Hepatocyte (in vitro differentiated cells): ENCODE data around the gene ZNF302. TPM values are rescaled to one million over a fixed set of nuclear protein-coding genes. Genes with fewer than 3 reads are reported as not detected.
A peak's percentile ranks its signal among the peaks of the same experiment; 100 is the strongest.
"Not testable (repeated sequence)": the region's sequence is repeated elsewhere in the genome, so short reads cannot be mapped to it uniquely, and the experiment has no call there.

Source experiments
- DNase-seq: peaks from one replicate; pipeline ENCODE4 v3.0.0-alpha.2; 2016; ENCODE audit warnings: low spot score
- H2AFZ ChIP-seq: fragments of 200-600 bp; sonication (generic); 2 replicates; pipeline ENCODE4 v1.6.0; 2016; ENCODE audit warnings: antibody characterized with exemption, mild to moderate bottlenecking
- H3K27ac ChIP-seq: fragments of 200-600 bp; sonication (generic); 2 replicates; pipeline ENCODE4 v1.5.1; 2016; ENCODE audit warnings: mild to moderate bottlenecking
- H3K27me3 ChIP-seq: fragments of 200-600 bp; sonication (generic); 2 replicates; pipeline ENCODE4 v1.6.1; 2016
- H3K36me3 ChIP-seq: fragments of 200-600 bp; sonication (generic); replicated peaks from 2 replicates; pipeline ENCODE4 v1.5.1; 2016; ENCODE audit warnings: low read depth; ENCODE audit not compliant: insufficient read depth
- H3K4me1 ChIP-seq: fragments of 200-600 bp; sonication (generic); 2 replicates; pipeline ENCODE4 v1.5.1; 2016; ENCODE audit warnings: mild to moderate bottlenecking, moderate library complexity; ENCODE audit not compliant: insufficient read depth
- H3K4me2 ChIP-seq: fragments of 200-600 bp; sonication (generic); 2 replicates; pipeline ENCODE4 v1.6.0; 2016
- H3K4me3 ChIP-seq: fragments of 200-600 bp; sonication (generic); 2 replicates; pipeline ENCODE4 v1.5.1; 2016; ENCODE audit warnings: mild to moderate bottlenecking
- H3K79me2 ChIP-seq: fragments of 200-600 bp; sonication (generic); 2 replicates; pipeline ENCODE4 v1.6.0; 2017; ENCODE audit warnings: mild to moderate bottlenecking
- H3K9me2 ChIP-seq: fragments of 200-600 bp; sonication (generic); replicated peaks from 2 replicates; pipeline ENCODE4 v1.6.0; 2017; ENCODE audit warnings: mild to moderate bottlenecking; ENCODE audit not compliant: insufficient read depth
- H3K9me3 ChIP-seq: fragments of 200-600 bp; sonication (generic); 2 replicates; pipeline ENCODE4 v1.5.1; 2016; ENCODE audit warnings: low read depth, mild to moderate bottlenecking
- H4K20me1 ChIP-seq: fragments of 200-600 bp; sonication (generic); 2 replicates; pipeline ENCODE4 v1.6.0; 2016; ENCODE audit warnings: mild to moderate bottlenecking; ENCODE audit not compliant: insufficient read depth, poor library complexity, severe bottlenecking
- EZH2 ChIP-seq: fragments of 200-600 bp; sonication (generic); IDR thresholded peaks from 2 replicates; pipeline ENCODE4 v1.6.1; 2016; ENCODE audit warnings: antibody characterized with exemption, mild to moderate bottlenecking, borderline replicate concordance
- EZH2phosphoT487 ChIP-seq: fragments of 200-600 bp; sonication (generic); IDR thresholded peaks from one replicate; pipeline ENCODE4 v1.6.1; 2018; ENCODE audit warnings: antibody characterized with exemption, mild to moderate bottlenecking, low read depth, moderate library complexity; ENCODE audit not compliant: unreplicated experiment, severe bottlenecking
- WGBS: methylation state at CpG from one replicate; pipeline ENCODE4 v1.1.6; 2016; ENCODE audit warnings: low lambda C conversion rate; ENCODE audit errors: missing lambda C conversion rate; 5-methylcytosine and 5-hydroxymethylcytosine counted together
- polyA plus RNA-seq: library from polyadenylated mRNA; unstranded; fragments of >200 nt; fragmentation: Nextera tagmentation; extraction: Ambion mirVana; gene quantifications from 2 replicates; pipeline ENCODE4 v1.2.1, GENCODE V29; 2016
- total RNA-seq: library from RNA; depleted of rRNA; stranded (reverse); fragments of >200 nt; gene quantifications from 2 replicates; pipeline ENCODE4 v1.2.3, GENCODE V29; 2014
- TF ChIP-seq, protein P1 (sequence below): fragments of 200-600 bp; sonication (generic); IDR thresholded peaks from 2 replicates; pipeline ENCODE4 v1.5.1; 2016; ENCODE audit warnings: antibody characterized with exemption, mild to moderate bottlenecking; ENCODE audit not compliant: poor library complexity

Gene ZNF302
- total and polyA plus RNA-seq, 2 experiments from 2014 or later = 19.5 to 29.1 TPM

DNA sequence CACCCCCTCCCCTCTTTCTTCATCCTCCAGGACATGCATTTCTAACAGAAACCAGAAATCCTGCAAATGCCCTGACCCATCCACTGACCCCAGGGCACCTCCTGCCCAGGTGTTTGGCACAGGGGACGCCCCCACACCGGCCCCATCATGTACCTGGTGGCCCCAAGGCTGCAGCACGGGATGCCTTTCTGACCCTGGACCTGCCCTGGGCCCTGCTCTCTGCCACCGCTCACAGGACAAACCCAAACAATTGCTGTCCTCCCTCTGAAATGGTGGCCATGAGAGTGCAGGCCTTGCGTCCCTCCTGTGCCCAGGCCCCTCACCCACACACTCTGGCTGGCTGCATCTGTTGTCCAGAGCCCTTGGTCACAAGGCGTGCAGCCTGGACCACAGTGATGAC is 12.6 kb upstream of the ZNF302 start:
- 91% methylated on average over 6 of the region's 6 CpGs for WGBS
- TF ChIP-seq EZH2phosphoT487 (no peak), EZH2 (no peak)
- TF ChIP-seq, protein P1, sequence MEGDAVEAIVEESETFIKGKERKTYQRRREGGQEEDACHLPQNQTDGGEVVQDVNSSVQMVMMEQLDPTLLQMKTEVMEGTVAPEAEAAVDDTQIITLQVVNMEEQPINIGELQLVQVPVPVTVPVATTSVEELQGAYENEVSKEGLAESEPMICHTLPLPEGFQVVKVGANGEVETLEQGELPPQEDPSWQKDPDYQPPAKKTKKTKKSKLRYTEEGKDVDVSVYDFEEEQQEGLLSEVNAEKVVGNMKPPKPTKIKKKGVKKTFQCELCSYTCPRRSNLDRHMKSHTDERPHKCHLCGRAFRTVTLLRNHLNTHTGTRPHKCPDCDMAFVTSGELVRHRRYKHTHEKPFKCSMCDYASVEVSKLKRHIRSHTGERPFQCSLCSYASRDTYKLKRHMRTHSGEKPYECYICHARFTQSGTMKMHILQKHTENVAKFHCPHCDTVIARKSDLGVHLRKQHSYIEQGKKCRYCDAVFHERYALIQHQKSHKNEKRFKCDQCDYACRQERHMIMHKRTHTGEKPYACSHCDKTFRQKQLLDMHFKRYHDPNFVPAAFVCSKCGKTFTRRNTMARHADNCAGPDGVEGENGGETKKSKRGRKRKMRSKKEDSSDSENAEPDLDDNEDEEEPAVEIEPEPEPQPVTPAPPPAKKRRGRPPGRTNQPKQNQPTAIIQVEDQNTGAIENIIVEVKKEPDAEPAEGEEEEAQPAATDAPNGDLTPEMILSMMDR = no peak
- no peak overlapping the region for H3K4me3 ChIP-seq
- H3K4me1 ChIP-seq = no peaks in the 10 kb centered on the region
- no peaks in the 10 kb centered on the region for H3K9me3 ChIP-seq
- H3K9me2 ChIP-seq = no peaks in the 10 kb centered on the region
- no peaks in the 10 kb centered on the region for H3K36me3 ChIP-seq
- DNase-seq = no peak
- no peak overlapping the region for H2AFZ ChIP-seq
- no peaks in the 10 kb centered on the region for H4K20me1 ChIP-seq
- H3K79me2 ChIP-seq = no peaks in the 10 kb centered on the region
- no peaks in the 10 kb centered on the region for H3K27me3 ChIP-seq
- H3K27ac ChIP-seq = no peak overlapping the region
- no peak overlapping the region for H3K4me2 ChIP-seq

DNA sequence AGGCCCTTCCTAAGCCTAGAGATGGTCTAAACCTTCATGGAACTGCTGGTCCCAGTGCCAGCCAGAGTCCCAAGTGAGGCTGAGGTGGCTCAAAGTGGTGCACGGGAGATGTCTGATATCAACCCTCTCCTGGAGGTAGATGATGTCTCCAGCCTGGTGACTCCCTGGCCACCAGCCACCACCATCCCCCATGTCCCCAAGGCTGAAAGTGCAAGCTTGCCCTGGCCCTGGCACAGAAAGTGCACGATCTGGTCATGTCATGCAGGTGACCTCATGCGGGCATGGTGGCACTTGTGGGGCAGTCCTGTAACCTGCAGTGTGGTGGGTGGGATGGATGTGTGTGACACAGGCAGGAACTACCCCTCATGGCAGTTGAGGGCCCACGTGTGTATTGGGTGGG is 12.2 kb upstream of the ZNF302 start:
- not testable (repeated sequence) for H3K4me3 ChIP-seq, H3K4me1 ChIP-seq, H3K27me3 ChIP-seq, H3K9me3 ChIP-seq, H4K20me1 ChIP-seq, H3K36me3 ChIP-seq, DNase-seq, H3K9me2 ChIP-seq, H2AFZ ChIP-seq, H3K79me2 ChIP-seq, H3K27ac ChIP-seq, H3K4me2 ChIP-seq
- 89% methylated on average over 4 of the region's 4 CpGs for WGBS

DNA sequence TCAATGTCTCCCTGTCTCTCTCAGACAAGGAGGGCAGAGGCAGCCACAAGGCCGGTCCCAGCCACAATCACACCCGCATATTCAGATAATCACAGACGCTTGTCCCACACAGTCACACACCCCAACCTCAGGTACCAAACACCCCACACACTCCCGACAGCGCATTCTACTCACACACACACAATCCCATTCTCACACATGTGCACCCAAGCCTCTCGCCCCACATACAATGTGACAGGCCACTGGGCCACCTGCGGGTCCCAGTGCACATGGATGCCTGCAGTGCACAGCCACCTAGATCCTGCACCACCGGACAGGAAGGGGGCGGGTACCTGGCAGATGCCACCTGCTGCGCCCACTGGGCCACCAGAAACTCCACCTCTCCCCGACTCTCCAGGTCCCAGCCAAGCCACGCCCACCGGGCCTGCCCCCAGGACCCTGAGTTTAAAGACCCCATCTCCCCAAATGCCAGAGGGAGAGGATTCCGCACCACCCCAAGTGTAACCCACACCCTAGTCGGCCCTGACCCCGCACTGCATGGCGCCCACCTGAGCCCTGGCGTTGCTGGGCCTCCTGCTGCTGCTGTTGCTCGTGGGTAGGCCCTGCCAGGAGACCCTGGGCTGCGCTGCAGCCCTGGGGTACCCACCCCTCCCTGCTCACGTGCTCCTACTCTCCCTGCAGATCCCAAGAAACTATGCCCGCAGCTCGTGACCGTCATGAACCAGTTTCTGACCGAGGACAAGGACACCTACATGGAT is 11.1 kb upstream of the ZNF302 start:
- 97% methylated on average over 24 of the region's 25 CpGs for WGBS
- Histone ChIP-seq H3K4me2 (no peak overlapping the region), H2AFZ (no peak overlapping the region), H3K27ac (no peak overlapping the region), H3K4me3 (no peak overlapping the region), H4K20me1 (no peaks in the 10 kb centered on the region), H3K27me3 (no peaks in the 10 kb centered on the region), H3K79me2 (no peaks in the 10 kb centered on the region), H3K9me2 (no peaks in the 10 kb centered on the region), H3K9me3 (no peaks in the 10 kb centered on the region), H3K4me1 (no peaks in the 10 kb centered on the region), H3K36me3 (no peaks in the 10 kb centered on the region)
- TF ChIP-seq EZH2phosphoT487 (no peak), EZH2 (no peak)
- TF ChIP-seq, protein P1 = no peak
- no peak for DNase-seq

DNA sequence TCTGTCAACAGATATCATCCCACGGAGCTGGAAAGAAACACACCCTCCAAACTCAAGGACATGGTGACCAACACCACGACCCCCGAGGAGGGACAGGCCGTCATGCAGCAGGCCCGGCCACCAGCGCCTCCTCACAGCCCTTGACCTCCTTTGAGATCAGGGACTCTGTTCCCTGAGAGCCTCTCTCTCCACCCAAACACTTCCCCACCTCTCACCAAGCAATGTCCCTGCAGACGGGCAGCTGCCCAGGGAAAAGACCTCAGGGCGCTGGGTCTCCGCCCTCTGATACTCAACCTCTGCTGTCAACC is 10.6 kb upstream of the ZNF302 start:
- WGBS = 85% methylated on average over 9 of the region's 9 CpGs
- no peak for TF ChIP-seq EZH2phosphoT487
- TF ChIP-seq, protein P1 = no peak
- TF ChIP-seq EZH2 = no peak

More for the DNA sequence above, 10.6 kb upstream of the ZNF302 start:
- no peak overlapping the region for H3K4me3 ChIP-seq
- no peaks in the 10 kb centered on the region for H3K36me3 ChIP-seq
- H3K9me2 ChIP-seq = no peaks in the 10 kb centered on the region
- no peak overlapping the region for H3K27ac ChIP-seq
- H4K20me1 ChIP-seq = no peaks in the 10 kb centered on the region
- H3K4me2 ChIP-seq = peak overlapping the region; percentile 69
- no peaks in the 10 kb centered on the region for H3K27me3 ChIP-seq
- no peaks in the 10 kb centered on the region for H3K79me2 ChIP-seq
- no peak for DNase-seq
- no peaks in the 10 kb centered on the region for H3K9me3 ChIP-seq
- no peaks in the 10 kb centered on the region for H3K4me1 ChIP-seq
- H2AFZ ChIP-seq = no peak overlapping the region
